H1 (cell line): ENCODE data around the gene ERP29. TPM values are rescaled to one million over a fixed set of nuclear protein-coding genes. Genes with fewer than 3 reads are reported as not detected.

Source experiments
- CTCF ChIA-PET: fragments of 300-600 bp; sonication (Branson Sonifier 250); formaldehyde crosslinking; loops from one replicate; lab custom pipeline; 2021; ENCODE audit not compliant: partially characterized antibody; lab: Charles Lee
- POLR2A ChIA-PET: fragments of 300-600 bp; sonication (Branson Sonifier 250); formaldehyde crosslinking; loops from one replicate; lab custom pipeline; 2021; ENCODE audit warnings: inconsistent platforms; ENCODE audit not compliant: partially characterized antibody; lab: Charles Lee
- DNase-seq, 2 experiments: peaks; one replicate each; pipeline versions ENCODE4 v3.0.0 to v3.0.0-alpha.2; 2010 to 2022; ENCODE audit warnings: low spot score in 2 of 2, low read depth in 1 of 2, mixed read lengths in 1 of 2
- FAIRE-seq: peaks from 2 replicates; lab custom pipeline; 2011; peaks lifted over from hg19 to GRCh38; lab: Jason Lieb, UNC
- H2AFZ ChIP-seq: 2 replicates; pipeline ENCODE4 v1.8.1; 2012; ENCODE audit warnings: low read length, inconsistent platforms
- H2AK5ac ChIP-seq: 2 replicates; pipeline ENCODE4 v1.6.1; 2013; ENCODE audit warnings: low read depth, low read length
- H2BK120ac ChIP-seq: replicated peaks from 2 replicates; pipeline ENCODE3; 2013; ENCODE audit warnings: low read depth, low read length, inconsistent platforms
- H2BK12ac ChIP-seq: 2 replicates; pipeline ENCODE4 v1.6.1; 2013; ENCODE audit warnings: low read depth, low read length
- H2BK15ac ChIP-seq: 2 replicates; pipeline ENCODE4 v1.6.1; 2013; ENCODE audit warnings: low read length
- H2BK20ac ChIP-seq: 2 replicates; pipeline ENCODE4 v1.6.1; 2013; ENCODE audit warnings: low read length
- H2BK5ac ChIP-seq: 2 replicates; pipeline ENCODE4 v1.6.1; 2013; ENCODE audit warnings: low read depth, low read length
- H3K14ac ChIP-seq: 2 replicates; pipeline ENCODE4 v1.6.1; 2013; ENCODE audit warnings: inconsistent platforms; ENCODE audit not compliant: insufficient read length
- H3K18ac ChIP-seq: 2 replicates; pipeline ENCODE4 v1.6.1; 2013; ENCODE audit warnings: low read length; ENCODE audit errors: extremely low read depth
- H3K23ac ChIP-seq: 2 replicates; pipeline ENCODE4 v1.6.1; 2013; ENCODE audit warnings: inconsistent platforms; ENCODE audit not compliant: insufficient read length
- H3K23me2 ChIP-seq: 2 replicates; pipeline ENCODE4 v1.6.1; 2013; ENCODE audit warnings: low read depth, low read length
- H3K27ac ChIP-seq: 2 replicates; pipeline ENCODE4 v1.6.1; 2011; ENCODE audit warnings: low read depth, low read length, inconsistent platforms
- H3K27me3 ChIP-seq, 4 experiments: replicated peaks in 1 of 4; 1 replicate in 1 of 4; 2 replicates in 3 of 4; pipeline versions ENCODE4 v1.6.1 to v1.8.1; 2011 to 2013; ENCODE audit warnings: low read length in 3 of 4, mild to moderate bottlenecking in 3 of 4, inconsistent platforms in 2 of 4, mixed read lengths in 2 of 4, moderate library complexity in 1 of 4; ENCODE audit not compliant: control insufficient read depth in 3 of 4, insufficient read depth in 3 of 4; ENCODE audit errors: extremely low read depth in 1 of 4
- H3K36me3 ChIP-seq, 4 experiments: 2 replicates each; pipeline versions ENCODE4 v1.6.1 to v1.8.1; 2011 to 2013; ENCODE audit warnings: mild to moderate bottlenecking in 4 of 4, low read length in 3 of 4, moderate library complexity in 2 of 4, control low read depth in 1 of 4, inconsistent platforms in 1 of 4; ENCODE audit not compliant: insufficient read depth in 4 of 4, control insufficient read depth in 2 of 4
- H3K4ac ChIP-seq: replicated peaks from 2 replicates; pipeline ENCODE3; 2013; ENCODE audit warnings: low read length, low read depth, mixed read lengths, inconsistent platforms; ENCODE audit not compliant: insufficient read length
- H3K4me1 ChIP-seq, 4 experiments: replicated peaks in 1 of 4; 1 replicate in 1 of 4; 2 replicates in 3 of 4; pipeline versions ENCODE4 v1.6.1 to v1.8.1; 2011 to 2013; ENCODE audit warnings: low read length in 3 of 4, inconsistent platforms in 2 of 4, mixed read lengths in 1 of 4; ENCODE audit not compliant: insufficient read depth in 4 of 4, control insufficient read depth in 3 of 4
- H3K4me2 ChIP-seq, 2 experiments: 2 replicates each; pipeline versions ENCODE4 v1.6.1 to v1.8.1; 2011 to 2013; ENCODE audit warnings: low read depth in 2 of 2, low read length in 2 of 2, control low read depth in 1 of 2, inconsistent platforms in 1 of 2, mild to moderate bottlenecking in 1 of 2; ENCODE audit not compliant: insufficient read depth in 1 of 2
- H3K4me3 ChIP-seq, 4 experiments: fragments of 200-600, 300-600 bp in 1 of 4; sonication (generic), shearing (Covaris generic), sonication (Bioruptor Twin) in 1 of 4; 2 replicates each; pipeline versions ENCODE4 v1.5.1 to v1.8.1; 2011 to 2016; ENCODE audit warnings: low read length in 4 of 4, low read depth in 3 of 4, control low read depth in 2 of 4, inconsistent platforms in 2 of 4, mild to moderate bottlenecking in 2 of 4, mixed read lengths in 1 of 4, moderate library complexity in 1 of 4; ENCODE audit not compliant: insufficient read depth in 2 of 4; ENCODE audit errors: extremely low read depth in 1 of 4
- H3K56ac ChIP-seq: replicated peaks from 2 replicates; pipeline ENCODE3; 2013; ENCODE audit warnings: low read depth, mild to moderate bottlenecking, mixed read lengths, low read length, inconsistent platforms; ENCODE audit not compliant: insufficient read length
- H3K79me1 ChIP-seq: 2 replicates; pipeline ENCODE4 v1.6.1; 2013; ENCODE audit warnings: low read depth, low read length, control low read depth
- H3K79me2 ChIP-seq, 2 experiments: 2 replicates each; pipeline versions ENCODE4 v1.6.1 to v1.8.1; 2012 to 2013; ENCODE audit warnings: low read length in 2 of 2, mild to moderate bottlenecking in 2 of 2, inconsistent platforms in 1 of 2; ENCODE audit not compliant: insufficient read depth in 2 of 2, control insufficient read depth in 1 of 2
- H3K9ac ChIP-seq, 4 experiments: replicated peaks in 1 of 4; 1 replicate in 1 of 4; 2 replicates in 3 of 4; pipeline versions ENCODE4 v1.6.1 to v1.8.1; 2011 to 2013; ENCODE audit warnings: low read depth in 3 of 4, low read length in 3 of 4, control low read depth in 2 of 4, mild to moderate bottlenecking in 2 of 4, moderate library complexity in 2 of 4, inconsistent platforms in 1 of 4; ENCODE audit errors: extremely low read depth in 1 of 4
- H3K9me3 ChIP-seq, 2 experiments: 2 replicates each; pipeline versions ENCODE4 v1.6.1 to v1.8.1; 2012 to 2013; ENCODE audit warnings: mild to moderate bottlenecking in 2 of 2, moderate library complexity in 2 of 2, control low read depth in 1 of 2, inconsistent platforms in 1 of 2, low read depth in 1 of 2, low read length in 1 of 2, mixed read lengths in 1 of 2; ENCODE audit not compliant: insufficient read depth in 2 of 2
- H4K20me1 ChIP-seq, 2 experiments: replicated peaks in 1 of 2; 2 replicates each; pipeline versions ENCODE3 to v1.8.1; 2011 to 2013; ENCODE audit warnings: inconsistent platforms in 2 of 2, low read length in 2 of 2, mild to moderate bottlenecking in 1 of 2; ENCODE audit not compliant: insufficient read depth in 2 of 2, control insufficient read depth in 1 of 2
- H4K5ac ChIP-seq: 2 replicates; pipeline ENCODE4 v1.6.1; 2013; ENCODE audit warnings: low read length, low read depth, mixed read lengths, inconsistent platforms; ENCODE audit not compliant: insufficient read length
- H4K8ac ChIP-seq: 2 replicates; pipeline ENCODE4 v1.8.0; 2013; ENCODE audit warnings: mild to moderate bottlenecking, moderate library complexity, low read length, inconsistent platforms; ENCODE audit not compliant: insufficient read depth; ENCODE audit errors: extremely low read depth
- H4K91ac ChIP-seq: replicated peaks from 2 replicates; pipeline ENCODE3; 2013; ENCODE audit warnings: low read length, mixed read lengths, inconsistent platforms; ENCODE audit not compliant: insufficient read length
- CBX8 ChIP-seq: fragments of 300-800, 300-1000 bp; sonication (generic); IDR thresholded peaks from 2 replicates; pipeline ENCODE4 v1.7.1; 2016; ENCODE audit warnings: low read depth, low read length, borderline replicate concordance
- CEBPB ChIP-seq: IDR thresholded peaks from 2 replicates; pipeline ENCODE4 v1.6.1; 2012; ENCODE audit warnings: low read depth, low read length
- EZH2 ChIP-seq: fragments of 200-600 bp; sonication (generic); IDR thresholded peaks from 2 replicates; pipeline ENCODE4 v1.7.1; 2012; ENCODE audit warnings: low read depth, mild to moderate bottlenecking, moderate library complexity, low read length, inconsistent platforms; ENCODE audit not compliant: severe bottlenecking
- TEAD4 ChIP-seq: IDR thresholded peaks from 2 replicates; pipeline ENCODE4 v1.6.1; 2012; ENCODE audit warnings: low read depth, low read length, inconsistent platforms, mixed read lengths
- polyA plus RNA-seq, 7 experiments: library from polyadenylated mRNA; depleted of rRNA in 3 of 7; stranded (reverse) in 5 of 7; unstranded in 2 of 7; fragments of >200 nt in 5 of 7; fragments of 200-250 nt in 2 of 7; gene quantifications; 1 replicate in 5 of 7; 2 replicates in 1 of 7; 4 replicates in 1 of 7; pipeline versions ENCODE4 v1.2.1 to v1.2.3, GENCODE V29; 2011 to 2013; ENCODE audit warnings: missing spikeins in 2 of 7, mixed read lengths in 2 of 7
- total RNA-seq: library from RNA; stranded (reverse); fragmentation: NEBNext Ultra II Directional; extraction: Animal tissue kit (Norgen Biotek cat#: 25700); gene quantifications from 2 replicates; pipeline ENCODE4 v1.2.1, GENCODE V29; 2021
- TF ChIP-seq, protein P1 (sequence below): IDR thresholded peaks from 2 replicates; pipeline ENCODE4 v1.6.1; 2012; ENCODE audit warnings: inconsistent platforms

Gene ERP29
- total and polyA plus RNA-seq, 2 of the 8 experiments (the other 6 are each of a cell fraction or from before 2014, with no cell fraction given): 88.7 to 171 TPM

DNA sequence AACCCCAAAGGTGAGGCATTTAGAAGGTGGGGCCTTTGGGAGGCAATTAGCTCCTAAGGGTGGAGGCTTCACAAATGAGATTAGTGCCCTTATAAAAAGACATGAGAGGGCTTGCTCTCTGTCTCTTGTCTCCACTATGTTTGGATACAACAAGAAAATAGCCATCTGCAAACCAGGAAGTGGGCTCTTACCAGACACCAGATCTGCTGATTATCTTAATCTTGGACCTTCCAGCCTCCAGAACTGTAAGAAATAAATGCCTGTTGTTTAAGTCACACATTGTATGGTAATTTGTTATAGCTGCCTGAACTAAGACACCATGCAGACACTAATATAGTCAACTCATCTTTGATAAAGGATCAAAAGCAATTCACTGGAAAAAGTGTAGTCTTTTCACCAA is 34.7 kb upstream of the ERP29 start:
- ChIA-PET CTCF (no interaction called here), POLR2A (no interaction called here)
- Histone ChIP-seq H3K9ac (no peak overlapping the region), H3K56ac (no peak overlapping the region), H4K91ac (no peak overlapping the region), H2BK5ac (no peak overlapping the region), H3K18ac (no peak overlapping the region), H3K27me3 (no peaks in the 10 kb centered on the region), H3K9me3 (no peaks in the 10 kb centered on the region), H2BK120ac (no peak overlapping the region), H2AFZ (no peak overlapping the region), H3K4me2 (no peak overlapping the region), H3K4me3 (no peak overlapping the region), H4K8ac (no peak overlapping the region), H2BK12ac (no peak overlapping the region), H2BK20ac (no peak overlapping the region), H3K23me2 (no peaks in the 10 kb centered on the region), H4K5ac (no peak overlapping the region), H3K79me1 (no peaks in the 10 kb centered on the region), H3K23ac (no peak overlapping the region), H3K4me1 (no peaks in the 10 kb centered on the region), H2BK15ac (no peak overlapping the region), H3K27ac (no peak overlapping the region), H2AK5ac (no peak overlapping the region), H3K14ac (no peak overlapping the region), H3K4ac (no peak overlapping the region), H4K20me1 (no peaks in the 10 kb centered on the region), H3K79me2 (no peaks in the 10 kb centered on the region), H3K36me3 (no peaks in the 10 kb centered on the region)
- DNase-seq (no peak), FAIRE-seq (no peak)
- TF ChIP-seq TEAD4 (no peak), CBX8 (no peak), CEBPB (no peak), EZH2 (no peak)
- TF ChIP-seq, protein P1, sequence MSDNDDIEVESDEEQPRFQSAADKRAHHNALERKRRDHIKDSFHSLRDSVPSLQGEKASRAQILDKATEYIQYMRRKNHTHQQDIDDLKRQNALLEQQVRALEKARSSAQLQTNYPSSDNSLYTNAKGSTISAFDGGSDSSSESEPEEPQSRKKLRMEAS: no peak
